Measurements from ENCODE around the gene PPP1R26.

The PPP1R26 gene

GRCh38 chr9:135468854-135469521, 10.6 kb upstream of the PPP1R26 start:
- DNase-seq: no peak

DNA sequence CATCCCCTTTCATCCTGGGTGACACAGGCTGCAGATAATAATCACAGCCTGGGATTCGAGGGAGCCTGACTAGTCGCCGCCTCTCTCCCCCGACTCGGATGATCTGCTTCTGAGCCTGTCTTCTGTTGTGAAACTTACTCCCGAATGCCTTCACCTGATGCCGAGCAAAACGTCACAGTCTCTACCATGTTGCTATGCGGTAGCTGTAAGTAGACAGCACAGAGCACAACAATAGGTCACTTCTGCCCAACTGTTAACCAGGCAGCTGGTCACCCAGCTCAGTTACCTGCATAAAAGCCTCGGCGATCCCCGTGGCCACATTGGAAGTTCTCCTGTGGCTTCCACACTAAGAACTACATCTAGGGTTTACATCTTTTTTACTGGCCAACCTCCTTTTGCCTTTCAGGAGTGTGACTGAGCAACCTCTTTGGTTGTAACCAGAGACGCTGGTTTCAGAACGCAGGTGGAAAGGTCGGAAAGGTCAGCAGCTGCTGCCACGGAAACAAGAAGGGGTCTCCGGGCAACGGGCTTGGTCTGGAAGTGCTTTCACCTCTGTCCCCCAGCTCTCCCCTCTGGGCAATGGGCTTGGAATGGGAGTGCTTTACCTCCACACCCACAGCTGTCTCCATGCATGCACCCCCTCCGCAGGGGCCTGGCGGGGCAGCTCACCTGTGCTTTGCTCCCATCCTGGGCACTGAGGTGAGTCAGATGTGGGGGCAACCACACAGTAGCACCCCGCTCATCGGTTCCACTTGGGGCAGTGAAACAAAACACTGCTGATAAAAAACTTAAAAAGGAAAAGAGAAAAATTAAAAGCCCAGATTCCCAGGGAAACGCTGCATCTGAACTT, 7.6 kb upstream of the PPP1R26 start:
- peak; percentile 24 for DNase-seq

DNA sequence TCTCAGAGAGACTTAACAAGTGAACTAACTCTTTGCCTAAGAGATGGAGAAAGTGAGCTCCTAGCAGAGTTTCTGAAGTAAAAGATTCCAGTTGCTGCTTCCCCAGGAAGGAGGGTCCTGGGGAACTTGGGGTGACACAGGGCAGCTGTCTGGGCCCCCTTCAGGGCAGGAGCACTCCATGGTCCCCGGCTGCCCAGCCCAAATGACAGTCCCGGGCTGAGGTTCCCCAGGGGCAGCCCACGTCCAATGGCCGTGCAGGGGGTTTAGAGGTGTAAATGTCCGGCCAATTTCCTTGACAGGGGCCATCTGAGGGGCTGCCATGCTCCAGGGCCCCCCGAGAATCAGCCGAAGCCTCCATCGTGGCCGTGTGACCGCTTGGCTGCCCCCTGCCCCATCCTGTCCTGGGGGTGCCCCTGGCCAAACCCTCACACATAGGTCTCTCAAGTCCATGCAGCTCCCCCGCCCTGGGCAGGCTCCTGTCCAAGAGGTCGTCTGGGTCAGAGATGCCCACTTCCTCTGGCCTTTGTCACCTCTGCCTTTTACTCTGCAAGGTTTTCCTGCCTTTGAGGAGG, 5.5 kb upstream of the PPP1R26 start:
- DNase-seq: no peak

GRCh38 chr9:135474915-135475314, 4.7 kb upstream of the PPP1R26 start:
- DNase-seq: no peak

DNA sequence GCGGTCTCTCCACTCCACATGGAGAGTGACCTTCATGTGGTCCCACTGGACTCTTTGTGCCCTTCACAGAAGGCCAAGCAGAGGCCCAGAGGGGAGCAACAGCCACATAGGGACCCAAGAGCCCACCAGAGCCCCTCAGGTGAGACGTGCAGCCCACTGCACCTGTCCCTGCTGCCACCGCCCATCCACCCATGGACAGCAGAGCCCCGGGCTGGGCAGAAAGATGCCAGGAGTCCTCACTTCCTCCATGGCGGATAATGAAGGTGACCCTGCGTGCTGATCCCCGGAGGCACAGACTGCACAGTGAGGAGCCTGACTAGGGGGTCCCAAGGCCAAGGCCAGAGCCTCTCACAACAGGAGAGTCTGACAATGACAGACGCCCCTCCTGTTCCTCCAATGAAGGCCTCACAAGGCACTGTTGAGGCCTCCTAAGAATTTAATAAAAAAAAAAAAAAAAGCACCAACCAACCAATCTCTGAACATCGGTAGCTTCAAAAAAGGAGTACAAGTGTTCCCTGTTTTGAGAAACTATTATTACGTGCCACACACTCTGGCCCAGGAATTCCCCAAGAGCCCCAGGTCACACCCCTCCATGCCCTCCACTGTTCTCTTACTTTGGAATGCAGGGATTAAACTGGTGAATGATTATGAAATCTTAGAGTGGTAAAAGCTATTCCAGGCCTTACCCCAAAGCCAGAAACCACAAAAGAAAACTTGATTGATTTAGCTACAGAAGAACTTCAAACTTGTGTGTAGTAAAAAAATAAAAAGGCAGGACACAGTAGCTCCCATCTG, 2.8 kb upstream of the PPP1R26 start:
- no peak for DNase-seq

DNA sequence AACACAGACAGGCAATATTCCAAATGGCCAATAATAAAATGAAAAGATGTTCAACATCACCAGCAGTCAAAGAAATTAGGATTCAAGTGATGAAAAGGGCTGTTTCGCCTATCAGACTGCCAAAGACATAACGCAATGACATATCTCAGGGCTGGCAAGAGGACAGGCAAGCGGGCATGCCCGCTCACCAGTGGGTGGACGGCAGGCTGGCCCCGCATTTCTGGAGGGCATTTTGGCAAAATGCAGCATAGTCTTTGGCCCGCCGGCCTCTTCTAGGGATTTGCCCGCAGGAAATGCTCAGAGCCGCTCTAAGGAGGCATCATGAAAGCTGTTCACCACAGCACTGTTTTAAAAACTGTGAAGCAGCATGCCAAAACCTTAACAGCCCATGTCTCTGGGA, 1.4 kb upstream of the PPP1R26 start:
- DNase-seq: no peak

GRCh38 chr9:135478829-135479468, 633 bp upstream of the PPP1R26 start:
- peak; percentile 29 for DNase-seq

DNA sequence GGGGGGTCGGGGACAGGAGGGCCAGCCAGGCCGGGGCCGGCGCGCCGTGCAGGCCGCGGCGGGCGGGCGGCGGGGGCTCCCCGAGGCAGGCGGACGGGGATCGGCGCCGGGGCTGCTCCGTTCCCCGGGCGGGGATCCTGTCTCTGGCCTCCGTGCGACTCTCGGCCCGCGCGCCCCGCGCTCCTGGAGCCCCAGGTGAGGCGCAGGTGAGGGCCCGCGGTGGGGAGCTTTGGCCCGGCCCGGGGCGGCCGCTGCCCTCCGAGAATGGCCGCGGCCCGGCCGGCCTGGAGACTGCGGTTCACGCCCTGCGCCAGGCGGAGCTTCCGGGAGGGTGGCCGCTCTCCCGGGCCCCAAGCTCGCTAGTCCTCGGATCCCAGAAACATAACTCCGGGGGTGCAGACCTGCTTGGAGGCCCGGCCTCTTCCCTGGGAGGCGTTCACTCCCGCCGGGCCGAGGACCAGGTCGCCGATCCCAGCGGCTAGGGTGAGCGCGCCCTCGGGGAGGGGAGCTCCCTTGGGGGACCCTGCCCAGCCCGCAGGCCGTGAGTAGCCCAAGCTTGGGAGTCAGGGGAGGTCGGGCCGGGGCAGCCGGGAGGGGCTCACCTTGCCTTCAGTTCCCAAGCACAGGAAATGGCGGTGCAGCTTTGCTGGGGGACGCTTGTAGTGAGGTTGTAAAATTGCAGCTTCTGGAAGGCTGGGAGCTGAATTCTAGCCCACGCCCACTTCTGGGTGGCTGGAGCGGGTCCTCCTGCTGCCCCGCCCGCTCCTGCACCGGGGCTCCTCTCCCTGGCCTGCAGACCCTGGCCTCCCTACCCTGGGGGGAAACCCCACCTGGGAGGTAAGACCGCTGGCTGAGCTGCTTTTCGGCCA, 723 bp downstream of the PPP1R26 start:
- peak; percentile 25 for DNase-seq

GRCh38 chr9:135480940-135481310, 1.3 kb downstream of the PPP1R26 start:
- no peak for DNase-seq

- no peak for DNase-seq
These were observed 2.6 kb downstream of the PPP1R26 start for GRCh38 chr9:135482015-135482754.

DNA sequence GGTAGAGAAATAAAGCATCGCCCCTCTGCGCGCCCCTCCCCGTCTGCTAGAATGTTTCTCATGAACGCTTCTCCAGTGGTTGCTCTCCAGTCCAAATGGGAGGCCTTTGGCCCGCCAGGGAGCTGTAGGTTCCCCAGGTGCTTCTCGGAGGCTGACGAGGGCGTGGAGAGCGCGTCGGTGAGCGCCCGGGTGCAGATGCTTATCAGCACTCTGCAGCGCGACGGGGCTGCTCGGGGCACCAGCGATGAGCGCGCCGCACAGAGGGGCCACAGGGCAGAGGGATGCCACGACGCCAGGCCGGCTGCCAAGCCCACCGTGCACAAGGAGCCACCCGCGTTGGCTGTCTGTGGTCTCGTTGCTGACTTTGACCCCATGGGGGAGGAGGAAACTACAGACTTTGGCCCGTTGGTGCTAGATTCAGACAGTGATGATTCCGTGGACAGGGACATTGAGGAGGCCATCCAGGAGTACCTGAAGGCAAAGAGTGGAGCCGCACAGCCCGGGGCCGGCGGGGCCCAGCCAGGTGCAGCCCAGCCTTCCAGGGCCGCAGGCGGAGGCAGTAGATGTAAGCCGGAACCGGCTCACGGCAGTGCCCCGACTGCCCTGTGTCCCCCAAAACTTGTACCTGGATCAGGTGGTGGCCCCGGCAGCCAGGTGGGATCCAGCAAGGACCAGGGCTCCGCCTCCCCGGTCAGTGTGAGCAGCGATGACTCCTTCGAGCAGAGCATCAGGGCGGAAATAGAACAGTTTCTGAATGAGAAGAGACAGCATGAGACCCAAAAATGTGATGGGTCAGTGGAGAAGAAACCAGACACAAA, 5.1 kb downstream of the PPP1R26 start:
- no peak for DNase-seq

DNA sequence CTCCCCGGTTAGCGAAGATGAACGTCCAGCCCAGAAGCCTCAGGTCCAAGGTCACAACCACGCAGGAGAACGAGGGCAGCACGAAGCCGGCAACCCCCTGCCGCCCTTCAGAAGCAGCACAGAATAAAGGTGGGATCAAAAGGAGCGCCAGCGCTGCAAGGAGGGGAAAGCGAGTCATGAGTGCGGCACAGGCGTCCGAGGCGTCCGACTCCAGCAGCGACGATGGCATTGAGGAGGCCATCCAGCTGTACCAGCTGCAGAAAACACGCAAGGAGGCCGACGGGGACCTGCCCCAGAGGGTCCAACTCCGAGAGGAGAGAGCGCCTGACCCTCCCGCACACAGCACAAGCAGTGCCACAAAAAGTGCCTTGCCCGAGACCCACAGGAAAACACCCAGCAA, 5.8 kb downstream of the PPP1R26 start:
- DNase-seq: no peak

GRCh38 chr9:135485832-135486231, 6.2 kb downstream of the PPP1R26 start:
- DNase-seq: no peak

DNA sequence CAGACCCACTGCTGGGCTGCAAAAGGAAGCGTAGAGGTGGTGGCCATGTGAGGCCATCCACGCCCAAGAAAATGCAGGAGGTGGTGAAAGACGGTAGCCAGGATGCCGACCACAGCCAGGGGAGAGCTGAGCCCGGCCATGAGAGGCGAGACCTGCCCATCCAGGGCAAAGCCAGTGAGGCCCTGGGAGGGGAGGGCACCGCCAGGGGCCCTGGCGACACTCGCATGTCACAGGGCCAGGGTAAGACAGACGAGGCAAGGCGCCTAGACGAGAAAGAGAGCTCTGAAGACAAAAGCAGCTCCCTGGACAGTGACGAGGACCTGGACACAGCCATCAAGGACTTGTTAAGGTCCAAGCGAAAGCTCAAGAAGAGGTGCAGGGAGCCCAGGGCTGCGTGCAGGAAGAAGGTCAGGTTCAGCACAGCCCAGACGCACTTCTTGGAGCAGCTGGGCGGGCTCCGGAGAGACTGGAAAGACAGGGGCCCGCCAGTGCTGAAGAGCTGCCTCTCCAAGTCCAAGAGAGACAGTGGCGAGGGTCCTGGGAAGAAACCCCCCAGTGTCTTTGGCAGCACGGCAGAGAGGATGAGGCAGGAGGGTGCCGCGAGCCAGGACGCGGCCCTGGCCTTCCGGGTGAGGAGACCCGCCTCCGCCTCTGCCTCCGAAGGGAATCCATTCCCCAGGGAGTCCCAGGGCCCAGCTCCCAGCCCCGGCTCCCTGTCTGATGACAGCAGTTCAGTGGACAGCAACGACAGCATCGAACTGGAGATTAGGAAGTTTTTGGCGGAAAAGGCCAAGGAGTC, 6.9 kb downstream of the PPP1R26 start:
- DNase-seq: no peak

DNA sequence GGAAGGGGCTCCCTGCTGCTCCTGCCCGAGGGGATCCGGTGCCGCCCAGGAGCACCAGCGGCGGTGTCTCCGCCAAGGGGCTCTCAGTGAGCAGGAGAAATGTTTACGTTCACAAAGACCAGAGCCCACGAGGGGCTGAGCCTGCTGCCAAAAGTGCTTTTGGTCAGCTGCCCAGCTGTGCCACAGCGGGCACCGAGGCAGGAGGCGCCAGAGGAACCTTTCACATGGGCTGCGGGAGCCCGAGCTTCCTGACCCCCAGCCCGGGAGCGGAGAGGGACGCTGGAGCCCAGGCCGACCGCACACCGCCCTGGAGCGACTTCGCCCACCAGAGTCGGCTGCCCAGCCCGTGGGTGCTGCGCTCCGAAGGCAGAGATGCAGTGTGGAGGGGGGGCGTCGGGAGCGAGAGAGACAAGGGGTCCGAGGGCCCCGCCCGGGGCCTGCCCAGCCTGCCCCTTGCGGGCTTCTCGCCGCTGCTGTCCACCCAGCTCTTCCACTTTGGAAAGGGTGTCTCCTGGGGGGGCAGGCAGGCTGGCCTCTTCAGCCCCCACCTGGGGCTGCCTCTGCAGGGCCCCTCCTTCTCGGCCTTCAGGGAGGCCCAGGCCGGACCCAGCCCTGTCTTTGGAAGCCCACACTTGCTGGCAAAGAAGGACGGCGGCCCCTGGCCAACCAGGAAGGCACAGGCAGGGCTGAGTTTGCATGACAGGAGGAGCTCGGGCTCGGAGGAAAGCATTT, 7.9 kb downstream of the PPP1R26 start:
- no peak for DNase-seq

GRCh38 chr9:135488013-135488330, 8.4 kb downstream of the PPP1R26 start:
- DNase-seq: no peak

GRCh38 chr9:135488527-135488926, 8.9 kb downstream of the PPP1R26 start:
- no peak for DNase-seq

DNA sequence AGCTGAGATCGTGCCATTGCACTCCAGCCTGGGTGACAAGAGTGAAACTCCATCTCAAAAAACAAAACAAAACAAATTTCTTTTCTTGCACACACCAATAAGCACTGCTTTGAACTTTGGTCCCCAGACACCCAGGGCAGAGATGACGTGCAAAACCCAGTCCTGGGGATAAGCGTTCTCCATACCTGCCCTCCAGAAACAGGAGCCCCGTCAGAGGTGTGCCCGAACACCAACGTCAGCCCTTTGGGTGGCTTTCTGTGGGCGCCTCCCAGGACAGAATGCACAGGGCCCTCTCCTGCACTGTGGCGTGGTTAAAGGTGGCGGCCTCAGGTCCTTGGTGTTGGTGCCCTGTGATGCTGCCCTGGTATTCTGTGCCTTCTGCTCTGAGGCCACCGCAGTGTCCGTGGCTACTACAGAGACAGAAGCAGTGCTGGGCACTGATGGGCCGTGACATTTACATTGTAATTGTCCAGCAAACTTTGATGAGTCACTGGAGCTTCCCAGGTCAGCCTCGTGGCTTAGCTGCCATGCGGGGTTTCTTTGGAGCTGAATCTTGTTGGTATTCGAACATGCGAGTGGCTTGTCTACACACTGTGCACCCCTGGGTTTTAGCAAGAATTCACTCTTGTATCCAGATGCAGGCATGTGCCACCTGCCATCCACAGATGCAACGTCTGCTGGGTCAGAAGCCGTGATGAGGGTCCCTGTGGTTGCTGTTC, 9.8 kb downstream of the PPP1R26 start:
- DNase-seq: no peak
